Measurements from ENCODE around the gene VN1R5. TPM values are rescaled to one million over a fixed set of nuclear protein-coding genes. Genes with fewer than 3 reads are reported as not detected.

Gene VN1R5
- total and polyA plus RNA-seq, 9 of the 15 experiments (the other 6 are each of a cell fraction or from before 2014, with no cell fraction given), result not detected

GRCh38 chr1:247224822-247225221 is 31.1 kb upstream of the VN1R5 start:
- Histone ChIP-seq H3K9me1 (ENCODE audit: control insufficient read depth, insufficient read depth, low read length) (no peaks in the 10 kb centered on the region), H3K4me3 (no peak overlapping the region), H3K27ac (ENCODE audit: extremely low read depth, low read depth, low read length) (no peak overlapping the region), H3K4me1 (replicated peaks in 1 of 2; ENCODE audit: control insufficient read depth in 2 of 2, insufficient read depth in 2 of 2, low read length in 2 of 2) (no peaks in the 10 kb centered on the region), H3K9ac (ENCODE audit: insufficient read depth in 1 of 2, low read depth in 2 of 2, low read length in 2 of 2) (no peak overlapping the region), H3K4me2 (ENCODE audit: insufficient read depth, low read length) (no peak overlapping the region), H3K79me2 (ENCODE audit: control insufficient read depth, insufficient read depth, low read length) (no peaks in the 10 kb centered on the region), H2AFZ (ENCODE audit: low read depth, low read length) (no peak overlapping the region), H3K27me3 (ENCODE audit: control insufficient read depth in 2 of 2, insufficient read depth in 2 of 2, low read length in 2 of 2) (no peaks in the 10 kb centered on the region), H3K36me3 (ENCODE audit: control insufficient read depth, insufficient read depth, low read length) (no peaks in the 10 kb centered on the region), H4K20me1 (replicated peaks; ENCODE audit: control insufficient read depth, insufficient read depth, low read length) (no peaks in the 10 kb centered on the region), H3K9me3 (replicated peaks; ENCODE audit: control insufficient read depth, insufficient read depth, low read depth, low read length) (peaks cover 3% of the 10 kb centered on the region; the same call in 1 of the 2 replicates)
- TF ChIP-seq DEAF1 (CRISPR knock-in tag; IDR thresholded peaks at IDR 0.05) (no peak), HOMEZ (CRISPR knock-in tag; IDR thresholded peaks at IDR 0.05) (no peak), TARDBP (IDR thresholded peaks at IDR 0.05) (no peak), ZNF518B (CRISPR knock-in tag; IDR thresholded peaks at IDR 0.05) (no peak), FOXJ3 (CRISPR knock-in tag; IDR thresholded peaks at IDR 0.05) (no peak), SOX6 (IDR thresholded peaks at IDR 0.05) (no peak), AFF1 (IDR thresholded peaks at IDR 0.05; ENCODE audit: low read depth in 1 of 2, partially characterized antibody in 2 of 2) (peak in 1 of 2 experiments; percentile 95)
- in situ Hi-C loops (cut with MboI), result no loop called here
- no peak for DNase-seq (ENCODE audit: extremely low read depth in 1 of 4, low spot score in 3 of 4)
- BruUV-seq (replicated peaks), result no TSS peak
- ChIA-PET POLR2A (interaction anchor here (1.5 to 1.8 kb wide), 2 partner anchors 8 to 12 kb away, joined by 3 to 5 read pairs; no protein-coding TSS in a partner anchor), CTCF (ENCODE audit: low intra/inter-chr PET ratio) (no interaction called here)
- intact Hi-C loops (cut with micrococcal nuclease), result loop anchor here (10.0 kb wide), 1 partner anchor 150 kb away; no protein-coding TSS in a partner anchor
- FAIRE-seq, result no peak
- no peak for ATAC-seq

All from K562 (cell line).